Right cardiac atrium (tissue), 5 donors: ENCODE results near the gene PYDC2. TPM values are rescaled to one million over a fixed set of nuclear protein-coding genes. Genes with fewer than 3 reads are reported as not detected.
A peak's percentile ranks its signal among the peaks of the same experiment; 100 is the strongest.

ENCODE experiments used
- ATAC-seq, 2 donors: fragments of 200-7000 bp; cut with Tn5 transposase; one replicate each; pipeline versions ENCODE4 v1.8.0 to v1.9.1; 2020; ENCODE audit warnings: moderate library complexity in 2 of 2, mild to moderate bottlenecking in 1 of 2
- DNase-seq, 3 donors: peaks; one replicate each; pipeline ENCODE4 v3.0.0-alpha.2; 2020
- H3K27ac ChIP-seq: one replicate; pipeline ENCODE4 v1.5.1; 2013; ENCODE audit warnings: mild to moderate bottlenecking, low read length, control low read depth, moderate library complexity
- H3K27me3 ChIP-seq: one replicate; pipeline ENCODE4 v1.6.1; 2013; ENCODE audit not compliant: control insufficient read depth, insufficient read depth
- H3K4me1 ChIP-seq: one replicate; pipeline ENCODE4 v1.6.1; 2013; ENCODE audit warnings: low read length; ENCODE audit not compliant: control insufficient read depth, insufficient read depth
- H3K4me3 ChIP-seq: one replicate; pipeline ENCODE4 v1.5.1; 2013; ENCODE audit warnings: low read length, control low read depth
- H3K9me3 ChIP-seq: one replicate; pipeline ENCODE4 v1.6.1; 2013; ENCODE audit warnings: low read length; ENCODE audit not compliant: control insufficient read depth
- WGBS: extraction: QIAGEN DNeasy Blood & Tissue Kit; methylation state at CpG from one replicate; pipeline ENCODE4 v1.1.7; 2013; 5-methylcytosine and 5-hydroxymethylcytosine counted together
- intact Hi-C, 4 donors: fragments of 100-400 bp; cut with DNase I; formaldehyde crosslinking; loops; one replicate each; pipeline versions ENCODE4 v1.11.0 to v1.14.0; 2022 to 2023
- polyA plus RNA-seq: library from polyadenylated mRNA; stranded (reverse); fragments of 200-250 nt; gene quantifications from one replicate; pipeline ENCODE4 v1.2.3, GENCODE V29; 2013
- total RNA-seq, 4 donors: library from RNA; stranded (reverse); fragmentation: NEBNext Ultra II Directional; extraction: Animal tissue kit (Norgen Biotek cat#: 25700); gene quantifications; one replicate each; pipeline ENCODE4 v1.2.1, GENCODE V29; 2021
- donor health status: healthy with polysubstance abuse.
- donor health status: DM: no; HTN: yes; CAD: no.
- donor health status: DM: no; HTN: no; CAD: no.
- donor health status: DM: no; HTN: yes; CAD: no; lungs with severe emphysema.
- donor health status: DM: yes; HTN: yes; CAD: no.

PYDC2 gene
- total and polyA plus RNA-seq, 5 donors: not detected

DNA sequence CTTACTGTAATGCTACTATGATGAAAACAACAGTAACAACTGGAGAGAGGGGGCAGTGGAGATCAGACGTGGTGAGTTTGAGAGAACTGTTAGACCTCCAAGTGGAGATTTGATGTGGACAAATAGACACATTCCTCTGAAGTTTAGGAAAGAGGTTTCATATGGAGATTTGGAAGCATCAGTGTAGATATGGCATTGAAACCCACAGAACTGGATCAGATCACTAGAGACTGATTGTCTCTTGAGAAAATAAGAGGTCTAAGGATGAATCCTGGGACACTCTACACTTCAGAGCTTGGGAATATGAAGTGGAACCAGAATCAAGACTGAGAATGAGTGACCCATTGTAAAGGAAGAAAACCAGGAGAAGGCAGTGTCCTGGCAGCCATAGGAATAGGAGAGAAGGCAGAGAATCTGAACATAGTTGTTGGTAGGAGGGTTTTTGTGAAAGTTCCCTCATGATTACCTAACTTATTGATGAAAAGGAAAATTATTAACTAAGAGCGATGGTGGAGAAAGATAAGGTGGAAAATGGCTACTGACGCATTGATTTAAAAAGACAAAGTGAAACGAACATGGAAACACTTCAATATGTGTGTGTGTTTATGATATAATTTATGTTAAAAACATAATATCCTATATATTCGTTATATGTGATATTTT is 29.7 kb upstream of the PYDC2 start:
- intact Hi-C loops: no loop called here
- DNase-seq (no peak), ATAC-seq (no peak)
- H3K27ac ChIP-seq: no peak overlapping the region
- no peaks in the 10 kb centered on the region for H3K27me3 ChIP-seq
- no peak overlapping the region for H3K4me3 ChIP-seq
- 73% methylated on average over 5 of the region's 5 CpGs for WGBS
- no peaks in the 10 kb centered on the region for H3K9me3 ChIP-seq
- no peaks in the 10 kb centered on the region for H3K4me1 ChIP-seq

DNA sequence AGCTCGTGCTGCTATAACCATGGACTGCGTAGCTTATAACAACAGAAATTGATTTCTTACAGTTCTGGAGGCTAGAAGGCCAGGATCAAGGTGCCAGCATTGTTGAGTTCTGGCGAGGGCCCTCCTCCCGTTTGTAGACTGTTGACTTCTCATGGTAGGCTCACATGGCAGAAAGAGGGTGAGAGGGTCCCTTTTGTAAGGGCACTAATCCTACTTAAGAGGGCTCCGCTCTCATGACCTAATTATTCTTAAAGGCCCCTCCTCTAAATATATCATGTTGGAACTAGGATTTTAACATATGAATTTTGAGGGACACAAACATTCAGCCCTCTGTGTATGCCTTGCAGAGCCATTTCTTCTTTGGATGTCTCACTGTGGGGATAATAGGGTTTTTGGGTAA is 28.8 kb upstream of the PYDC2 start:
- Histone ChIP-seq H3K27me3 (no peaks in the 10 kb centered on the region), H3K9me3 (no peaks in the 10 kb centered on the region), H3K4me3 (no peak overlapping the region), H3K27ac (no peak overlapping the region), H3K4me1 (no peaks in the 10 kb centered on the region)
- ATAC-seq (no peak), DNase-seq (no peak)
- intact Hi-C loops: no loop called here
- 94% methylated on average over 5 of the region's 5 CpGs for WGBS

DNA sequence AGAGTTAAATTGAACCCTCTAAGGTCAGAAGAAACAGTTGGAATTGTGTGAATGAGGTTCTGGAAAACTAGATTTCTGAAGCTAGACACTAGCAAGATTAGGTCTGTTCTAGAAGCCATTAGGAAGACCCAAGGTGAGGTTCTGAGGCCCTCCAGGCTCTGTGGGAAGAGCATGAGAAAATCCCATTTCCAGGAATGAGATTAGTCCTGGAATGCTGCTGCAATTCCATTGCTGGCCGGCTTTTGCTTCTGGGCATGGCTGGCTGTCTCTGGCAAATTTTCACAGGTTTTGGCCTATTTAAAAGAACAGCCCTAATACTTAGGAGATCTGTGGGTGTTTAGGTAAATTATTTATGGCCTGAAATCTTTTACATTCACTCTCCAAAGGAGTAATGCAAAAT is 26.9 kb upstream of the PYDC2 start:
- no peaks in the 10 kb centered on the region for H3K9me3 ChIP-seq
- H3K4me3 ChIP-seq: no peak overlapping the region
- intact Hi-C loops: no loop called here
- WGBS: 76% methylated on average over 1 of the region's 1 CpG
- no peak overlapping the region for H3K27ac ChIP-seq
- no peaks in the 10 kb centered on the region for H3K4me1 ChIP-seq
- ATAC-seq (no peak), DNase-seq (no peak)
- H3K27me3 ChIP-seq: no peaks in the 10 kb centered on the region

DNA sequence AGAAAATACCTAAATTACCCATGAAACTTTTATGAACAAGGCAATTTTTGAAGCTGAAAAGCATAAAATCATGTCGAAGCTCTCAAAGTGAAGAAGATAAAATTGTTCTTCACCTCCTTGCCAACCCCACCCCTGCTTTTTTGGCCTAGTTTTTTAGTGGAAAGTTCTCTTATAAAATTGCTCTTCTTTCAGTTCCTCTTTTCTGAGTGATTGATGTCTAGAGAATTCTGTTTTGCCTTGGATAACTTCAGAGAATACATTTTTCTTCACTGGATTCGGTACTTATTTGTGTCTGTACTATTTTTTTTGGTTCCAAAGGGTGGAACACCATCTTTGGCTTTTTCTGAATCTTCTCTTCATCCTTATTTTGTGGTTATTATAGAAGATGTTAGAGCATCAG is 25.0 kb upstream of the PYDC2 start:
- H3K27ac ChIP-seq: no peak overlapping the region
- H3K9me3 ChIP-seq: no peaks in the 10 kb centered on the region
- H3K4me3 ChIP-seq: no peak overlapping the region
- WGBS: 60% methylated on average over 2 of the region's 2 CpGs
- intact Hi-C loops: no loop called here
- no peaks in the 10 kb centered on the region for H3K4me1 ChIP-seq
- DNase-seq: no peak
- H3K27me3 ChIP-seq: no peaks in the 10 kb centered on the region
- no peak for ATAC-seq

DNA sequence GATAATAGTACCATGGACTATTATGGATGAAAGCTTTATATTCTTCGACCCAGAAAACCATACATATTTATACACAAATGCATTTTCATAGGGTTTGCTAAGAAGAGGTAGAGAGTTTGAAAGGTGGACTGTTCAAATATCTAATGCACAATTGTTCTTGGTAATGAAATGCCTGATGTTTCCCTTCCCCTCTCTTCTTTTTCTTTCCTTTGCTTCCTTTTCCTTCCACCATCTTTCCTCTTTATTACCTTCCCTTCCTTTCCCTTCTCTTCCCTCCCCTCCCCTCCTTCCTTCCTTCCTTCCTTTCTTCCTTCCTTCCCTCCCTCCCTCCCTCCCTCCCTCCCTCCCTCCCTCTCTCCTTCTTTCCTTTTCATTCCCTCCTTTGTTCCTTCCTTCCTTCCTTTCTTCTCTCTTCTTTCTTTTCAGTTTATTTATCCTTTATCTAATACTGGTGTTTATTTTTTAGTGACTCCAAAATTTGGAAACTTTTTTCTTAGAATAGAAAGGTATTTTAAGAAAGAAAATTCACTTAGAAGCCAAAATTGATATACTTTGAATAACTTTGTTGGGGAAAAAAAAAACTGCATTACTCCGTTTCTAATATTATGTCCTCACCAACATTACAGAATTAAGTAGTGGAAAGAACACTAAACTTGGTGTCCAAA is 22.7 kb upstream of the PYDC2 start:
- DNase-seq (no peak), ATAC-seq (no peak)
- intact Hi-C loops: no loop called here
- Histone ChIP-seq H3K9me3 (no peaks in the 10 kb centered on the region), H3K4me1 (no peaks in the 10 kb centered on the region), H3K27me3 (no peaks in the 10 kb centered on the region), H3K27ac (no peak overlapping the region), H3K4me3 (no peak overlapping the region)
- 82% methylated on average over 2 of the region's 2 CpGs for WGBS

DNA sequence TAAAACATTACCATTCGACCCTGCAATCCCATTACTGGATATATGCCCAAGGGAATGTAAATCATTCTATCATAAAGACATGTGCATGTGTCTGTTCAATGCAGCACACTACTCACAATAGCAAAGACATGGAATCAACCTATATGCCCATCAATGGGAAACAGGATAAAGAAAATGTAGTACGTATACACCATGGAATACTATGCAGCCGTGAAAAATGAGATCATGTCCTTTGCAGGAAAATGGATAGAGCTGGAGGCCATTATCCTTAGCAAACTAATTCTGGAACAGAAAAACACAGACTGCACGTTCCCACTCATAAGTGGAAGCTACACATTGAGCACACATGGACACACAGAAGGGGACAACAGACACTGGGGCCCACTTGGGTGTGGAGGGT is 20.4 kb upstream of the PYDC2 start:
- Histone ChIP-seq H3K27me3 (no peaks in the 10 kb centered on the region), H3K27ac (no peak overlapping the region), H3K4me3 (no peak overlapping the region), H3K4me1 (no peaks in the 10 kb centered on the region), H3K9me3 (no peaks in the 10 kb centered on the region)
- 84% methylated on average over 4 of the region's 4 CpGs for WGBS
- no peak for ATAC-seq
- DNase-seq: no peak
- intact Hi-C loops: no loop called here

DNA sequence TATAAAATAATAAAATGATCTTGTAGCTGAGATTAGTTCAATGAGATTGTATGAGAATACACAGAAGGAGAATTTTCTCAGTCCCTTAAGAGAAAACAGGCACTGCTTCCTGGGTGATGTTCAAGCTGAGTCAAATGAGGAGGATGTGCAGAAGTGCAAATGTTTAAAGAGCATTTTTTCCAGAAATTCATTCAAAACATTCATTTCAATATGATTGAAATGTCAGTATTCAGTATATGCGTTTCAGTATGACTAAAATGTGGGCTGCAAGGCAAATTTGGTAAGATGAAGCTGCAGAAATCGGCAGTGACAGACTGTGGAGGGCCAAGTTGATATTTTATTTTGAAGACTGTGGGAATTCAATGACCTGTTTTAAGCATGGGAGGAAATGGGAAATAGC is 19.3 kb upstream of the PYDC2 start:
- Histone ChIP-seq H3K27ac (no peak overlapping the region), H3K27me3 (no peaks in the 10 kb centered on the region), H3K4me3 (no peak overlapping the region), H3K4me1 (no peaks in the 10 kb centered on the region), H3K9me3 (no peaks in the 10 kb centered on the region)
- WGBS: 68% methylated on average over 2 of the region's 2 CpGs
- ATAC-seq (no peak), DNase-seq (no peak)
- intact Hi-C loops: no loop called here

DNA sequence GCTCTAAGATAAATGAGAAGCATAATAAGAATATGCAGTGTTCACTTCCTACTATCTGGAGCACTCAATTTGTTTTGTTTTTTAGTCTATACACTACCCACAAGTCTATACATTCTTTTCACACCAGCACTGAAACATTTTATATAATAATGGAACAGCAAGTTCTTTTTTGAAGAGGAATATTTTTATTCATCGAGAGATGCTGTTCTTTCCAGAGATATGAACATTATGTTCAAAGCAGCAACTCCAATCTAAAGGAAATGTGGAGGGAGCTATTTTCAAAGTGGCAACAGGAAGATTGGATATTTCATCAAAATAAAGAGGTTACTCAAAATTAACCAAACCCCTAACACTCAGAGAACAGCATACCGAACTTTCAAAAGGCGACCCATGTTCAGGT is 16.4 kb upstream of the PYDC2 start:
- Histone ChIP-seq H3K4me1 (no peaks in the 10 kb centered on the region), H3K9me3 (no peaks in the 10 kb centered on the region), H3K27ac (no peak overlapping the region), H3K27me3 (no peaks in the 10 kb centered on the region), H3K4me3 (no peak overlapping the region)
- intact Hi-C loops: no loop called here
- ATAC-seq (no peak), DNase-seq (no peak)
- 80% methylated on average over 3 of the region's 3 CpGs for WGBS

DNA sequence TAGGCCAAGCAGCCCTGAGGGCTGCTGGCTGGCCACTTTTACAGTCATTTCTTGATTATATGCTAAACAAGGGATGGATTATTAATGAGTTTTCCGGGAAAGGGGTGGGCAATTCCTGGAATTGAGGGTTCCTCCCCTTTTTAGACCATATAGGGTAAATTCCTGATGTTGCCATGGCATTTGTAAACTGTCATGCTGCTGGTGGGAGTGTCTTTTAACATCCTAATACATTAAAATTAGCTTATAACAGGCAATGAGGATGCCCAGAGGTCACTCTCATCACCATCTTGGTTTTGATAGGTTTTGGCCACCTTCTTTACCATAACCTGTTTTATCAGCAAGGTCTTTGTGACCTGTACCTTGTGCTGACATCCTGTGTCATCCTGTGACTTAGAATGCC is 11.7 kb upstream of the PYDC2 start:
- DNase-seq (no peak), ATAC-seq (no peak)
- Histone ChIP-seq H3K4me3 (no peak overlapping the region), H3K27ac (no peak overlapping the region), H3K9me3 (no peaks in the 10 kb centered on the region), H3K27me3 (no peaks in the 10 kb centered on the region), H3K4me1 (no peaks in the 10 kb centered on the region)
- intact Hi-C loops: no loop called here
- WGBS: 0% methylated on average over 1 of the region's 1 CpG

DNA sequence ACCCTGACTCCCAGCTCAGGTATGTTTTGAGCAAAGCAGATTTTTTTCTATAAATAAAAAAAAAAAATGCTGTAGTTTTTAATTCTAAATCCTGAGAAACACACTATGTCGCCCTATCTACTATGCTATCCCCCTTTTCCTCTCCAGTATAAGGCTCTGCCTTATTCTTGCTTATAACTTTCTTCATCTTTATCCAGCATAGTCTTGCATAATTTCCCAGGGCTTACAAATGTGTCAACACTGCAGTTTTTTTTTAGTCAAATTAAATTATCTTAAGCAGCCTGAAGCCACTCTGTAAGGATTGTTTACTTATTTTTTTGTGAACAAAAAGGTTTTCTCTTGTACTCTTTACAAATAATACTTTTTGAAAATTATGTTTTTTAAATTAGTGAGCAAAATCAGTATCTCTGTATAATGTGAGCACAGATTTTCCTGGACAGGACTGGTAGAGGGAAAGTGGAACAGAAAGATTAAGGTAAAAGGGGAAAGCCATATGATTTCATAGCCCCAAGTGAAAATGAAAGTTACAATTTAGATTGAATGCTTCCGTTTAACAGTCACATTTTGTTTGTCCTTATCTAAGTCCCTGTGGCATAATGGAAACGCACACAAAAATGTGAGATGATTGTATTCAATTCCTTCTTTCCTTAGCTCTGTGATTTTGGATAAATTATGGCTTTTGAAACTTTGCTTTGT is 5.6 kb upstream of the PYDC2 start:
- Histone ChIP-seq H3K9me3 (no peaks in the 10 kb centered on the region), H3K4me1 (no peaks in the 10 kb centered on the region), H3K4me3 (no peak overlapping the region), H3K27me3 (no peaks in the 10 kb centered on the region), H3K27ac (no peak overlapping the region)
- DNase-seq (no peak), ATAC-seq (peak in 1 of 2 donors; percentile 50)
- 18% methylated on average over 3 of the region's 3 CpGs for WGBS
- intact Hi-C loops: no loop called here

DNA sequence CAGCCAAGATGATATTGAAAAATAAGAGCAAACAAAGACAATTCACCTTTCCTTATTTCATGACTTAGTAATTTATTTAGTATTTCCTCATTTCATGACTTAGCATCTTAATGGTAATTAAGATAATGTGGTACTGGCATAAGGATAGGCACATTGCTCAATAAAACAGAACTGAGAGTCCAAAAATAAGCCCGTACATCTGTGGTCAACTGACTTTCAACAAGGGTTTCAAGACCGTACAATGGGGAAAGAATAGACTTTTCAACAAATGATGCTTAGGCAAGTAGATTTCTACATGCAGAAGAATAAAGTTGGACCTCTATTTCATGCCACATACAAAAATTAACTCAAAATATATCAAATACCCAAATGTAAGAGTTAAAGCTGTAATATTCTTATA is 603 bp upstream of the PYDC2 start:
- DNase-seq: no peak
- H3K27me3 ChIP-seq: no peaks in the 10 kb centered on the region
- no peak for ATAC-seq
- intact Hi-C loops: no loop called here
- H3K4me1 ChIP-seq: no peaks in the 10 kb centered on the region
- H3K9me3 ChIP-seq: no peaks in the 10 kb centered on the region
- 90% methylated on average over 2 of the region's 2 CpGs for WGBS
- H3K4me3 ChIP-seq: no peak overlapping the region
- no peak overlapping the region for H3K27ac ChIP-seq
